ENCODE measurements around the gene PLA2G4B. TPM values are rescaled to one million over a fixed set of nuclear protein-coding genes. Genes with fewer than 3 reads are reported as not detected.

PLA2G4B gene
- total RNA-seq, 1 donor from 2014 or later = 6.9 TPM

GRCh38 chr15:41847206-41847605, 8.6 kb downstream of the PLA2G4B start:
- H3K27ac Mint-ChIP-seq (ENCODE audit: unreplicated experiment) = no peak overlapping the region
- peaks cover 15% of the 10 kb centered on the region for H3K36me3 Mint-ChIP-seq (ENCODE audit: unreplicated experiment)
- H3K4me1 Mint-ChIP-seq (ENCODE audit: unreplicated experiment) = no peaks in the 10 kb centered on the region
- no peak for DNase-seq (ENCODE audit: extremely low spot score, unreplicated experiment)
- TF ChIP-seq CTCF (IDR thresholded peaks at IDR 0.05) = no peak
- no peaks in the 10 kb centered on the region for H3K9me3 Mint-ChIP-seq (ENCODE audit: unreplicated experiment)
- H3K27me3 Mint-ChIP-seq (ENCODE audit: unreplicated experiment) = no peaks in the 10 kb centered on the region
- H3K4me3 Mint-ChIP-seq (ENCODE audit: unreplicated experiment) = no peak overlapping the region

GRCh38 chr15:41847981-41848380, 9.3 kb downstream of the PLA2G4B start:
- Mint-ChIP-seq H3K36me3 (ENCODE audit: unreplicated experiment) (peaks cover 15% of the 10 kb centered on the region), H3K27me3 (ENCODE audit: unreplicated experiment) (no peaks in the 10 kb centered on the region), H3K4me1 (ENCODE audit: unreplicated experiment) (no peaks in the 10 kb centered on the region), H3K27ac (ENCODE audit: unreplicated experiment) (no peak overlapping the region), H3K4me3 (ENCODE audit: unreplicated experiment) (no peak overlapping the region), H3K9me3 (ENCODE audit: unreplicated experiment) (no peaks in the 10 kb centered on the region)
- no peak for DNase-seq (ENCODE audit: extremely low spot score, unreplicated experiment)
- no peak for TF ChIP-seq CTCF (IDR thresholded peaks at IDR 0.05)

DNA sequence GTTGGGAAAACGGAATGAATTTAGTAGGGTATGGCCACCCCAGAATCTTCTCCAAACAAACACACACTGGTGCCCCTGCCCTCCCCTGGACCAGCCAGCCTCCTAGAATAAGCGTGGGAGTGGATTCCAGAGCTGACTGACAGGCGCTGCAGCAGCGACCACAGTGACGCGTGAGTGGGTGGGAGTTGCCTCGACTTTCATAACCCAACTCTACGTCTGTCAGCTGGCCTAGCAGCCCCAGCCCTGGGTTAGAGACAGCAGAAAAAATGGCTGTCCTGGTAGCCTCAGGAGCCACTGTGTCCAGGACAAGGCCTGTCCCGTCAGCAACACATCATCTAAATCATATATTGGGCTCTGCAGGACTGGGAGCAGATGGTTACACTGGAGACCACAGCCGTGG, 10.0 kb downstream of the PLA2G4B start:
- Mint-ChIP-seq H3K4me3 (ENCODE audit: unreplicated experiment) (no peak overlapping the region), H3K27ac (ENCODE audit: unreplicated experiment) (no peak overlapping the region), H3K9me3 (ENCODE audit: unreplicated experiment) (no peaks in the 10 kb centered on the region), H3K4me1 (ENCODE audit: unreplicated experiment) (no peaks in the 10 kb centered on the region), H3K36me3 (ENCODE audit: unreplicated experiment) (peaks cover 15% of the 10 kb centered on the region), H3K27me3 (ENCODE audit: unreplicated experiment) (no peaks in the 10 kb centered on the region)
- DNase-seq (ENCODE audit: extremely low spot score, unreplicated experiment) = no peak
- no peak for TF ChIP-seq CTCF (IDR thresholded peaks at IDR 0.05)

- no peaks in the 10 kb centered on the region for H3K4me1 Mint-ChIP-seq (ENCODE audit: unreplicated experiment)
- no peak for DNase-seq (ENCODE audit: extremely low spot score, unreplicated experiment)
- no peak overlapping the region for H3K4me3 Mint-ChIP-seq (ENCODE audit: unreplicated experiment)
- no peak for TF ChIP-seq CTCF (IDR thresholded peaks at IDR 0.05)
- peaks cover 15% of the 10 kb centered on the region for H3K36me3 Mint-ChIP-seq (ENCODE audit: unreplicated experiment)
- H3K27me3 Mint-ChIP-seq (ENCODE audit: unreplicated experiment) = no peaks in the 10 kb centered on the region
- no peaks in the 10 kb centered on the region for H3K9me3 Mint-ChIP-seq (ENCODE audit: unreplicated experiment)
- no peak overlapping the region for H3K27ac Mint-ChIP-seq (ENCODE audit: unreplicated experiment)
These were observed 10.6 kb downstream of the PLA2G4B start for GRCh38 chr15:41849204-41849603.

GRCh38 chr15:41849861-41850260, 11.2 kb downstream of the PLA2G4B start:
- peaks cover 15% of the 10 kb centered on the region for H3K36me3 Mint-ChIP-seq (ENCODE audit: unreplicated experiment)
- no peaks in the 10 kb centered on the region for H3K27me3 Mint-ChIP-seq (ENCODE audit: unreplicated experiment)
- H3K4me3 Mint-ChIP-seq (ENCODE audit: unreplicated experiment) = no peak overlapping the region
- H3K27ac Mint-ChIP-seq (ENCODE audit: unreplicated experiment) = no peak overlapping the region
- H3K9me3 Mint-ChIP-seq (ENCODE audit: unreplicated experiment) = no peaks in the 10 kb centered on the region
- DNase-seq (ENCODE audit: extremely low spot score, unreplicated experiment) = no peak
- no peaks in the 10 kb centered on the region for H3K4me1 Mint-ChIP-seq (ENCODE audit: unreplicated experiment)
- TF ChIP-seq CTCF (IDR thresholded peaks at IDR 0.05) = no peak
